ENCODE results near the gene MRPS25.
"Not testable (repeated sequence)": the region's sequence is repeated elsewhere in the genome, so short reads cannot be mapped to it uniquely, and the experiment has no call there.

The MRPS25 gene

DNA sequence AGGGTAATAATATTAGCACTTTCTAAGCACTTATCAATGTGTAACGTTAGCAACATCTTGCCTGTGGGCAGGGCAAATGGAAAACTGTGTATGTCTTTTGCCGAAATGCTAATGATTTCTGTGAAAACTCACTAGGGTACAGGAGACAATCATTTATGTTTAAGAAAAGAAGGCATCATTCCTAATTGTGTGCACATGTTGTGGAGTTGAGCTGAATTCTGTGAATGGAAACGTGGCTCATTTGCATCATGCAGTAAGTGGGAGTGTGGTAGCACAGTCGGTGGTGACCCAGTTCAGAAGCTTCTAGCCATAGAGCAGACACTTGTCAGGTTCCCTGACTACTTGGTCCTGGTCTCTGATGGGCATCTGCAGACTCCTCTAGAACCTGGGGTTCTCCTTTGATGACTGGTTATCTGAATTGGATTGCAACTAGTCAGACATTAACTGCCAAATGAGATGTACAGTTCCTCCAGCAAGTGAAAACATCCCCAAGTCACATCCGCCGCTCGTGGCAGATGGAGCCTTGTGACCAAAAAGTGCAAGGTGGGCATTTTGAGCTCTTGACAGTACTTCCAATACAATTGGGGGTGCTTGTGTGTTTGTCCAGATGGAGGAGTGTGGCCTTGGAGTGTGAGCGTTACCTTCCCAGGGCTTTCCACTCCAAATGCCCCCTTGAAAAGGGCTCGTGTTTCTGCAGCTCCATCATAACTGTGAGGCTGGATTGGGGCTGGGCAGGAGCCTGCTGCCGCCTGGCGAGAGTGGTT, 21.5 kb downstream of the MRPS25 start:
- DNase-seq (ENCODE audit: low spot score) = no peak

- no peak for DNase-seq (ENCODE audit: low spot score)
Measured at GRCh38 chr3:15042936-15043335, 22.2 kb downstream of the MRPS25 start.

- DNase-seq (ENCODE audit: low spot score) = no peak
Measured at GRCh38 chr3:15041950-15042349, 23.2 kb downstream of the MRPS25 start.

- DNase-seq (ENCODE audit: low spot score) = no peak
Measured at GRCh38 chr3:15040844-15041243, 24.3 kb downstream of the MRPS25 start.

DNA sequence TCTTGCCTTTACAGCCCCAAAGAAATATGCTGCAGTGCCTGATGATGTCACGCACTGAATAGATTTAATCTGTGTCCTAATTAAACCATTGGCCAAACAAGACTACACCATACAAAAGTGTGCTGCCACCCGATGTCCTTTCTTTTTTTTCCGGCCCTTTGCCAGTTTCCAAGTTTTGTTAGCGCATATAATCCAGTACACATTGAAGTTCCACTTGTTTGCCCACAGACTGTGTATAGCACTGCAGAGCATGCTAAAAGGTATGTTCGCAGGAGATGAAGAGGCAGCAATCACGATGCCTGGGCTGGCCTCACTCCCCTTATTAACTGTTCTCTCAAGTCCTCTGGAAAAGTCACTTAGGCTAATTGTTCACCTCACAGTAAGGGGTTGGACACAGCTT, 26.8 kb downstream of the MRPS25 start:
- DNase-seq (ENCODE audit: low spot score) = no peak

GRCh38 chr3:15033103-15033502, 32.0 kb downstream of the MRPS25 start:
- no peak for DNase-seq (ENCODE audit: low spot score)

DNA sequence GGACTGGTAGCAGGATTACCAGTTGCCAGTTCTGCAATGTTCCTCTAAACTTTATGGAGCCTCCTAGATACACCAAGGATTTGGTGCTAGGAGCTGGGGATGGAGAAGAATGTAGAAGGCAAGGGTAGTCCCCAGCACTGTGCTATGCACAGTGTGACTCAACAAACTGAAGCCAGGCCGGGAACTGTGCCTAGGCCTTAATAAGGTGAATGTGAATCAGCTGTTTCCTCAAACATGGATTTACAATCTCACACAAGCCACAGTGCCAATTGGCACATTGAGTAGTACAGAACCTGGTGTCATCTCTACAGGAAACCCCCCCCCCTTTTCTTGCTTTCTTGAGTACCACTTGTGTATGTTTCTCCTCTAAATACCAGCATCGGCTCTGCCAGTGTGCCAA, 32.5 kb downstream of the MRPS25 start:
- no peak for DNase-seq (ENCODE audit: low spot score)

GRCh38 chr3:15029625-15030024, 35.5 kb downstream of the MRPS25 start:
- no peak for DNase-seq (ENCODE audit: low spot score)

DNA sequence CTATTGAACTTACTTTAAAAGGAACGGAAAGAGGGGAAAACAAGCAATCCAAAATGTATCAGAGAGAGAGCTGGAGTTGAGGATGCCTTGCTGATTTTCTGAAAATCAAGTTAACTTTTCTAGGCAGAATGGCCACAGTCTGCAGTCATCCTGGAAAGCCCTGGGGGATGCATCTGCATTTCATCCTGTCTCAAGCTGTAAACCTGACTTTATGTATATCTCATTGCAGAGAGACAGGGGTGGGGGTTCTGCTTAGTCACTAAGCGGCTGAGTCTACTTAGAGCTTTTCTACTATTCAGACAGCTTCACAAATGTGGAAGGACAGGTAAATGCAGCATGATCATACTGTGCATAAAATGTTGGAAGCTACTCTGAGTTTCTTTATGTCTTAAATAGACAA, 41.4 kb downstream of the MRPS25 start:
- no peak for DNase-seq (ENCODE audit: low spot score)

- DNase-seq (ENCODE audit: low spot score) = no peak
Measured at GRCh38 chr3:15023249-15023648, 41.9 kb downstream of the MRPS25 start.

DNA sequence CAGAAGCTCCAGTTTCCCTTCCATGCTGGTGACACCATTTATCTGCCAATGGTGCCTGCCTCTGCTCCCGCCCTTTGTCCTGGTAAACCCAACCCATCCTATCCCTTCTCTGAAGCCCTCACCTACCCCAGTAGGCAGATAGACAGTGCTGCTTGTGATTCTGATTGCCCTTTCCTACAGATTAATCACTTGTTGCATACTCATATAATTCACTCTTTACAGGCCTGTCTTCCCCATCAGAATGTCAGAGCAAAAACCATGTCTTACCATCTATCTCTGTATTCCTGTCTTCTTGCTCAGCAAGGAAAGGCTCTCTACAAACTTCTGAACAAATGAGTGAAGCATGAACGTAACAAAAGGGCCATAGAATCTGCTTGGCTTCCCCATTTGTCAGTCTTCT, 47.9 kb downstream of the MRPS25 start:
- DNase-seq (ENCODE audit: low spot score) = no peak

DNA sequence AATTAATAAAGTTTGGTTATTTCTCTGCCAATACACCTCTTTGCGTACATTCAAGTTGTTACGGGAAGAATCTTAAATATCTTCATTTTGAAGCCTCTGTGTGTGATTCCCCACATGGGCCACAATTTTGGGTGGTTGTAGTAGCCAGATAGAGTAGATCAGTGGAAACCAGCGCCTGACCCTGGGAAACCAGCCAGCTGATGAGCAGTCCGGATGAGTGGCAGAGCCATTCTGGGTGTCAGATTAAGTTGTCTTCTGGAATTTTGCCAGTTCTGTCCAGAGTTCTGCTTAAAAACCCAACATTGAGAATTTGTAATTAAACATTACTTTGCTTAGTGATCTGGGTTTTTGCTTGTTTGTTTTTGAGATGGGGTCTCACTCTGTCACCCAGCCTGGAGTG, 49.7 kb downstream of the MRPS25 start:
- no peak for DNase-seq (ENCODE audit: low spot score)

- no peak for DNase-seq (ENCODE audit: low spot score)
Measured at GRCh38 chr3:15014606-15015328, 50.3 kb downstream of the MRPS25 start.

GRCh38 chr3:15011174-15011573, 53.9 kb downstream of the MRPS25 start:
- no peak for DNase-seq (ENCODE audit: low spot score)

DNA sequence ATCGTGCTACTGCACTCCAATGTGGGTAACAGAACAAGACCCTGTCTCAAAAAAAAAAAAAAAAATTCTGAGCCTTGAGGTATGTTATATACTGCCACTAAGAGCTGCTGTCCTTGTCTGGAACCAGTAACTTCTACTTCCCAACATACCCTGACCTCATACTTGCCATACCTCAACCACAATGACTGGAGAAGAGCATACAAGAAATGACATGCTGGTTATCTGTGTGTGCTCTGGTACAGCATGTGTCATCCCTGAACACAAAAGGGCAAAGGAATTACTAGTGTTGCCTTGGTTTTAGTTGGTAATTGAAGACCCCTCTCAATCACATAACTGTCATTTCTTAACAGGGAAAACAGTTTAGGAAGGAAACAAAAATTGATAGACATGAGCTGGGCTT, 54.5 kb downstream of the MRPS25 start:
- DNase-seq (ENCODE audit: low spot score) = no peak

DNA sequence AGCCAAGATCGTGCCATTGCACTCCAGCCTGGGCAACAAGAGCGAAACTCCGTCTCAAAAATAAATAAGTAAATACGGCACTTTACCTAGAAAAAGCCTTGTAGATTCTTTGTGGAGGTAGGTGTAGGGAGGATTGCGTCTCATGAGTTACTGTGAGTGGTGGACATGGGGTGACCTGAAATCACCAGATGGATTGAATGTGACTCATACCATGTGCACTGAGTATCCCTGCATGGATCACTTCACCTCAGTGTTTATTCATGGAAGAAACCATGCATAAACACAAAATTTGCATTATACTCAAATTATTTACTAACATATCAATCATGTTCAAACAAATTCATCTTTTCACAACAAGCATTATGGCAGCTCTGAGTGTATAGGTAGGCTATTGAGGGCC, 55.9 kb downstream of the MRPS25 start:
- no peak for DNase-seq (ENCODE audit: low spot score)

DNA sequence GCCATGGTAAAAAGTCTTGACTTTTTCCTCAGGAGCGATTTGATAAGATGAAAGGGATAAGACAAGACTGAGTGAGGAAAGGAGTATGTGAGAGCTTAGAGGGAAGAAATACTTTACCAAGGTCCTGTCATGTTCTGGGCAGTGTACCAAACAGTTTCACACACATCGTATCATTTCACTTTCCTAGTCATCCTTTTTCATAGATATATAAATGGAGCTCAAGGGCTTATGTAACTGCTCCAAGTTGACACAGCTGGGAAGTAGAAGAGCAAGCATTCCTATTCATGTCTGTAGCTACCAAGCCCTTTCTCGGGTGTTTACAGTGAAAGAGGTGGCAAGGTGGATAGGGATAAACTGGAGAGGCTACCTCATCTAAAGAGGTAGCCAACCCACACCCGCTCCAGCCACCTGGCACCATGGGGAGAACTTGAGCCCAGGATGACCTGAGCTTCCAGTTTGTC, 57.4 kb downstream of the MRPS25 start:
- DNase-seq (ENCODE audit: low spot score) = no peak

DNA sequence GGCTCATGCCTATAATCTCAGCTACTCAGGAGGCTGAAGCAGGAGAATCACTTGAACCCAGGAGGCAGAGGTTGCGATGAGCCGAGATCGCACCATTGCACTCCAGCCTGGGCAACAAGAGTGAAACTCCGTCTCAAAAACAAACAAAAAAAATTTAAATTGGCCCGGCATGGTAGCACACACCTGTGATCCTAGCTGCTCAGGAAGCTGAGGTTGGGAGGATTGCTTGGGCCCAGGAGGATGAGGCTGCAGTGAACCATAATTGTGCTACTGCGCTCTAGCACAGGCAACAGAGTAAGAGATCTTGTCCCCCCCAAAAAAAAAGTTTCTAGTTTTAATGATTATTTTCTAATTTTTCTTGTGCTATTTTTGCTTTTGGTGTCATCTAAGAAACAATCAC, 65.9 kb downstream of the MRPS25 start:
- not testable (repeated sequence) for DNase-seq (ENCODE audit: low spot score)

Measured in left forelimb (tissue), 1 donor.